MM.1S (cell line): ENCODE results near the gene FAM32A.

ENCODE experiments used
- DNase-seq: peaks from one replicate; pipeline ENCODE4 v3.0.0-alpha.2; 2015
- H2AFZ ChIP-seq: fragments of 300-600 bp; sonication (generic); 2 replicates; pipeline ENCODE4 v1.6.0; 2016; ENCODE audit warnings: antibody characterized with exemption, low read length
- H3F3A ChIP-seq: fragments of 300-600 bp; sonication (generic); 2 replicates; pipeline ENCODE4 v1.6.1; 2016; ENCODE audit warnings: mild to moderate bottlenecking, antibody characterized with exemption, low read length, moderate library complexity, mixed read lengths; ENCODE audit not compliant: insufficient read depth
- H3K27ac ChIP-seq: fragments of 300-600 bp; sonication (generic); 2 replicates; pipeline ENCODE4 v1.5.1; 2016; ENCODE audit warnings: mild to moderate bottlenecking, low read length
- H3K27me3 ChIP-seq: fragments of 300-600 bp; sonication (generic); replicated peaks from 2 replicates; pipeline ENCODE4 v1.6.0; 2016; ENCODE audit warnings: low read length; ENCODE audit not compliant: insufficient read depth
- H3K36me3 ChIP-seq: fragments of 300-600 bp; sonication (generic); replicated peaks from 2 replicates; pipeline ENCODE4 v1.6.1; 2016; ENCODE audit warnings: mild to moderate bottlenecking, low read length, mixed read lengths; ENCODE audit not compliant: insufficient read depth
- H3K4me1 ChIP-seq: fragments of 300-600 bp; sonication (generic); 2 replicates; pipeline ENCODE4 v1.6.1; 2016; ENCODE audit warnings: low read length, mixed read lengths
- H3K4me2 ChIP-seq: fragments of 300-600 bp; sonication (generic); 2 replicates; pipeline ENCODE4 v1.6.0; 2016; ENCODE audit warnings: low read depth, low read length
- H3K4me3 ChIP-seq: fragments of 300-600 bp; sonication (generic); 2 replicates; pipeline ENCODE4 v1.5.1; 2016; ENCODE audit warnings: low read length, mixed read lengths
- H3K79me2 ChIP-seq: fragments of 300-600 bp; sonication (generic); 2 replicates; pipeline ENCODE4 v1.6.1; 2016; ENCODE audit warnings: mixed run types, low read length, mixed read lengths
- H3K9ac ChIP-seq: fragments of 300-600 bp; sonication (generic); 2 replicates; pipeline ENCODE4 v1.6.1; 2016; ENCODE audit warnings: low read length, mixed read lengths
- H3K9me2 ChIP-seq: fragments of 300-600 bp; sonication (generic); replicated peaks from 2 replicates; pipeline ENCODE4 v1.6.1; 2016; ENCODE audit warnings: mild to moderate bottlenecking, low read length, mixed read lengths; ENCODE audit not compliant: insufficient read depth
- H3K9me3 ChIP-seq: fragments of 300-600 bp; sonication (generic); replicated peaks from 2 replicates; pipeline ENCODE4 v1.6.1; 2016; ENCODE audit warnings: mild to moderate bottlenecking, low read length, mixed read lengths; ENCODE audit not compliant: insufficient read depth
- H4K20me1 ChIP-seq: fragments of 300-600 bp; sonication (generic); 2 replicates; pipeline ENCODE4 v1.6.1; 2016; ENCODE audit warnings: mild to moderate bottlenecking, low read length, moderate library complexity, mixed read lengths; ENCODE audit not compliant: insufficient read depth
- EZH2 ChIP-seq: fragments of 300-600 bp; sonication (generic); optimal IDR thresholded peaks from 2 replicates; pipeline ENCODE3; 2017; ENCODE audit warnings: low read depth, mild to moderate bottlenecking, antibody characterized with exemption, low read length, mixed read lengths
- EZH2phosphoT487 ChIP-seq: fragments of 300-600 bp; sonication (generic); IDR thresholded peaks from 2 replicates; pipeline ENCODE4 v1.6.1; 2018; ENCODE audit warnings: antibody characterized with exemption, low read length
- TF ChIP-seq, protein P1 (sequence below): fragments of 300-600 bp; sonication (generic); IDR thresholded peaks from 2 replicates; pipeline ENCODE4 v1.5.1; 2016; ENCODE audit warnings: antibody characterized with exemption, low read length, mixed read lengths

Gene FAM32A

DNA sequence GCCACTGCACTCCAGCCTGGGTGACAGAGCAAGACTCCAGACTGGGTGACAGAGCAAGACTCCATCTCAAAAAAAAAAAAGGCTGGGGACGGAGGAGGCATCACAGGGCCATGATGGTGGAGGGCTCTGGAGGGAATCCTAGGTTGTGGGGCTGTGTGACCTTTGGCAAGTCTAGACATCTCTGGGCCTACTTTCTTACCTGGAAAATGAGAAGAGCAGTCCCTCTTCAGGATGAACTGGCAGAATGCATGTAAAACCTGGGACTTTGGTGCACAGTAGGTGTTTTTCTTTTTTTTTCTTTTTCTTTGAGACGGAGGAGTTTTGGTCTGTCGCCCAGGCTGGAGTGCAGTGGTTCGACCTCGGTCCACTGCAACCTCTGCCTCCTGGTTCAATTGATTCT lies 25.6 kb upstream of the FAM32A start:
- H3K9me3 ChIP-seq, result no peaks in the 10 kb centered on the region
- TF ChIP-seq, protein P1, sequence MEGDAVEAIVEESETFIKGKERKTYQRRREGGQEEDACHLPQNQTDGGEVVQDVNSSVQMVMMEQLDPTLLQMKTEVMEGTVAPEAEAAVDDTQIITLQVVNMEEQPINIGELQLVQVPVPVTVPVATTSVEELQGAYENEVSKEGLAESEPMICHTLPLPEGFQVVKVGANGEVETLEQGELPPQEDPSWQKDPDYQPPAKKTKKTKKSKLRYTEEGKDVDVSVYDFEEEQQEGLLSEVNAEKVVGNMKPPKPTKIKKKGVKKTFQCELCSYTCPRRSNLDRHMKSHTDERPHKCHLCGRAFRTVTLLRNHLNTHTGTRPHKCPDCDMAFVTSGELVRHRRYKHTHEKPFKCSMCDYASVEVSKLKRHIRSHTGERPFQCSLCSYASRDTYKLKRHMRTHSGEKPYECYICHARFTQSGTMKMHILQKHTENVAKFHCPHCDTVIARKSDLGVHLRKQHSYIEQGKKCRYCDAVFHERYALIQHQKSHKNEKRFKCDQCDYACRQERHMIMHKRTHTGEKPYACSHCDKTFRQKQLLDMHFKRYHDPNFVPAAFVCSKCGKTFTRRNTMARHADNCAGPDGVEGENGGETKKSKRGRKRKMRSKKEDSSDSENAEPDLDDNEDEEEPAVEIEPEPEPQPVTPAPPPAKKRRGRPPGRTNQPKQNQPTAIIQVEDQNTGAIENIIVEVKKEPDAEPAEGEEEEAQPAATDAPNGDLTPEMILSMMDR, result no peak
- TF ChIP-seq EZH2phosphoT487 (no peak), EZH2 (no peak)
- peaks cover 10% of the 10 kb centered on the region for H3K79me2 ChIP-seq
- peak overlapping the region; percentile 52; the same call in 1 of the 2 replicates for H3K27ac ChIP-seq
- H3K4me2 ChIP-seq, result no peak overlapping the region
- no peaks in the 10 kb centered on the region for H3K9me2 ChIP-seq
- no peaks in the 10 kb centered on the region for H3K27me3 ChIP-seq
- no peak for DNase-seq
- H3K36me3 ChIP-seq, result peaks cover 17% of the 10 kb centered on the region
- peaks cover 67% of the 10 kb centered on the region for H3F3A ChIP-seq
- no peak overlapping the region for H3K9ac ChIP-seq
- no peak overlapping the region for H3K4me3 ChIP-seq
- no peaks in the 10 kb centered on the region for H4K20me1 ChIP-seq
- H3K4me1 ChIP-seq, result peaks cover 33% of the 10 kb centered on the region
- no peak overlapping the region for H2AFZ ChIP-seq

DNA sequence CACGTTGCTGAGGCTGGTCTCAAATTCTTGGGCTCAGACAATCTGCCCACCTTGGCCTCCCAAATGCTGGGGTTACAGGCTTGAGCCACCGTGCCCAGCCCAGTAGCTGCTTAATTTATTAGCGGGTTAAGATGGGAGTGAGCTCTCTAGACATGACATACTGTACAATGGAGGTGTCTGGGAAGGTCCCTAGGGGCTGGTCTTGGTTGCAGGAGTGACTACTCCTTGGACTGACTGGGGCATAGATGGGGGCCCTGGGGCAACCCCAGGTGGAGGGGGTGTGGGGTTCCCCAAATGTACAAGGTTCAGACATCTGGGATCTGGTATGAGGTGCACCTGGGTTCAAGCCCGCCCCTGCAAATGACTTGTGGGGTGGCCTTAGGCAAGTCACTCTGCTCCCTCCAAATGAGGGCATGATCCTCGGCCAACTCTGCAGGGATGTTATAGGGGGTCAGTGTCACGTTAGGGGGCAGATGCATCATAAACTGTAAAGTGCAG lies 24.7 kb upstream of the FAM32A start:
- Histone ChIP-seq H3K4me3 (no peak overlapping the region), H3K27ac (peak overlapping the region; percentile 52; the same call in 1 of the 2 replicates), H4K20me1 (no peaks in the 10 kb centered on the region), H3K9ac (no peak overlapping the region), H3K4me1 (peaks cover 25% of the 10 kb centered on the region), H3K9me2 (no peaks in the 10 kb centered on the region), H3K9me3 (no peaks in the 10 kb centered on the region), H2AFZ (no peak overlapping the region), H3K79me2 (peaks cover 10% of the 10 kb centered on the region), H3K36me3 (peaks cover 16% of the 10 kb centered on the region), H3K27me3 (no peaks in the 10 kb centered on the region), H3K4me2 (peak overlapping the region; percentile 5; the same call in 1 of the 2 replicates), H3F3A (peaks cover 58% of the 10 kb centered on the region)
- TF ChIP-seq, protein P1, result no peak
- no peak for TF ChIP-seq EZH2
- TF ChIP-seq EZH2phosphoT487, result no peak
- no peak for DNase-seq

- DNase-seq, result no peak
Observed at GRCh38 chr19:16160943-16161560, 24.2 kb upstream of the FAM32A start.

More at GRCh38 chr19:16160943-16161560, 24.2 kb upstream of the FAM32A start:
- no peak overlapping the region for H2AFZ ChIP-seq
- H4K20me1 ChIP-seq, result no peaks in the 10 kb centered on the region
- H3F3A ChIP-seq, result peaks cover 56% of the 10 kb centered on the region
- peaks cover 10% of the 10 kb centered on the region for H3K79me2 ChIP-seq
- no peaks in the 10 kb centered on the region for H3K27me3 ChIP-seq
- H3K4me1 ChIP-seq, result peaks cover 23% of the 10 kb centered on the region
- H3K4me2 ChIP-seq, result peak overlapping the region; percentile 5; the same call in 1 of the 2 replicates
- no peak overlapping the region for H3K4me3 ChIP-seq
- H3K27ac ChIP-seq, result peak overlapping the region; percentile 52; the same call in 1 of the 2 replicates
- TF ChIP-seq EZH2phosphoT487 (no peak), EZH2 (no peak)
- TF ChIP-seq, protein P1, result no peak
- no peaks in the 10 kb centered on the region for H3K9me2 ChIP-seq
- H3K9me3 ChIP-seq, result no peaks in the 10 kb centered on the region
- H3K9ac ChIP-seq, result no peak overlapping the region
- H3K36me3 ChIP-seq, result peaks cover 16% of the 10 kb centered on the region
